Neuronal stem cell (in vitro differentiated cells): ENCODE measurements around the gene MFAP1.

ENCODE experiments used
- DNase-seq: peaks from one replicate; pipeline ENCODE4 v3.0.0-alpha.2; 2013; ENCODE audit warnings: low spot score
- H2AFZ ChIP-seq: one replicate; pipeline ENCODE4 v1.6.1; 2013; ENCODE audit warnings: mild to moderate bottlenecking, low read length, inconsistent platforms
- H2AK5ac ChIP-seq: 2 replicates; pipeline ENCODE4 v1.6.1; 2013; ENCODE audit warnings: low read depth, mild to moderate bottlenecking, inconsistent platforms, low read length, moderate library complexity, mixed read lengths
- H2BK120ac ChIP-seq: 2 replicates; pipeline ENCODE4 v1.6.1; 2013; ENCODE audit warnings: low read depth, mild to moderate bottlenecking, inconsistent platforms, low read length, moderate library complexity, mixed read lengths
- H2BK12ac ChIP-seq: one replicate; pipeline ENCODE4 v1.6.1; 2013; ENCODE audit warnings: low read length, inconsistent platforms
- H2BK15ac ChIP-seq: 2 replicates; pipeline ENCODE4 v1.6.1; 2013; ENCODE audit warnings: mild to moderate bottlenecking, low read length, inconsistent platforms, mixed read lengths
- H2BK5ac ChIP-seq: one replicate; pipeline ENCODE4 v1.6.1; 2013; ENCODE audit warnings: inconsistent platforms, mild to moderate bottlenecking, low read length, moderate library complexity
- H3K14ac ChIP-seq: one replicate; pipeline ENCODE4 v1.6.1; 2013; ENCODE audit warnings: low read length, inconsistent platforms
- H3K18ac ChIP-seq: 2 replicates; pipeline ENCODE4 v1.6.1; 2013; ENCODE audit warnings: low read length, inconsistent platforms
- H3K23ac ChIP-seq: 2 replicates; pipeline ENCODE4 v1.6.1; 2013; ENCODE audit warnings: low read depth, mild to moderate bottlenecking, mixed read lengths, low read length, inconsistent platforms; ENCODE audit not compliant: poor library complexity
- H3K27ac ChIP-seq: replicated peaks from 3 replicates; pipeline ENCODE4 v1.5.1; 2013; ENCODE audit warnings: low read length, inconsistent platforms
- H3K27me3 ChIP-seq, 3 experiments: 2 replicates each; pipeline ENCODE4 v1.6.1; 2013; ENCODE audit warnings: low read length in 3 of 3, mild to moderate bottlenecking in 2 of 3, inconsistent platforms in 1 of 3, low read depth in 1 of 3, mixed read lengths in 1 of 3, moderate library complexity in 1 of 3; ENCODE audit not compliant: control insufficient read depth in 3 of 3, insufficient read depth in 3 of 3
- H3K36me3 ChIP-seq, 2 donors: replicated peaks in 1 of 2; 2 replicates each; pipeline ENCODE4 v1.6.1; 2013; ENCODE audit warnings: low read length in 2 of 2; ENCODE audit not compliant: control insufficient read depth in 2 of 2, insufficient read depth in 2 of 2
- H3K4ac ChIP-seq: 2 replicates; pipeline ENCODE4 v1.6.1; 2013; ENCODE audit warnings: inconsistent platforms, mild to moderate bottlenecking, low read length, moderate library complexity
- H3K4me1 ChIP-seq, 2 donors: 1 replicate in 1 of 2; 2 replicates in 1 of 2; pipeline ENCODE4 v1.6.1; 2013; ENCODE audit warnings: low read length in 2 of 2, low read depth in 1 of 2; ENCODE audit not compliant: control insufficient read depth in 2 of 2, insufficient read depth in 1 of 2
- H3K4me2 ChIP-seq: one replicate; pipeline ENCODE4 v1.6.1; 2013; ENCODE audit warnings: mild to moderate bottlenecking, low read length, inconsistent platforms; ENCODE audit not compliant: insufficient read depth, poor library complexity, severe bottlenecking
- H3K4me3 ChIP-seq, 2 donors: 2 replicates each; pipeline ENCODE4 v1.5.1; 2013; ENCODE audit warnings: low read length in 2 of 2, mild to moderate bottlenecking in 2 of 2, inconsistent platforms in 1 of 2, moderate library complexity in 1 of 2
- H3K79me1 ChIP-seq: one replicate; pipeline ENCODE4 v1.6.1; 2013; ENCODE audit warnings: low read depth, mild to moderate bottlenecking, inconsistent platforms, low read length, moderate library complexity
- H3K9ac ChIP-seq: one replicate; pipeline ENCODE4 v1.6.1; 2013; ENCODE audit warnings: mild to moderate bottlenecking, low read depth, low read length, inconsistent platforms; ENCODE audit not compliant: poor library complexity
- H3K9me3 ChIP-seq, 2 donors: replicated peaks in 1 of 2; 2 replicates each; pipeline versions ENCODE3 to v1.6.1; 2013; ENCODE audit warnings: low read length in 2 of 2, mild to moderate bottlenecking in 2 of 2, inconsistent platforms in 1 of 2, low read depth in 1 of 2, mixed read lengths in 1 of 2, moderate library complexity in 1 of 2; ENCODE audit not compliant: control insufficient read depth in 2 of 2, insufficient read depth in 1 of 2
- H4K8ac ChIP-seq: one replicate; pipeline ENCODE4 v1.6.1; 2013; ENCODE audit warnings: low read depth, mild to moderate bottlenecking, inconsistent platforms, low read length, moderate library complexity
- H4K91ac ChIP-seq: one replicate; pipeline ENCODE4 v1.6.1; 2013; ENCODE audit warnings: low read length, low read depth, mild to moderate bottlenecking, inconsistent platforms; ENCODE audit not compliant: poor library complexity
- WGBS, 2 donors: extraction: QIAGEN DNeasy Blood & Tissue Kit; methylation state at CpG; one replicate each; pipeline ENCODE4 v1.1.7; 2013; ENCODE audit warnings: missing lambda C conversion rate in 2 of 2, mixed read lengths in 1 of 2; ENCODE audit not compliant: insufficient read length in 2 of 2, insufficient replicate concordance in 1 of 2; ENCODE audit errors: extremely low coverage in 2 of 2; 5-methylcytosine and 5-hydroxymethylcytosine counted together

Gene MFAP1

DNA sequence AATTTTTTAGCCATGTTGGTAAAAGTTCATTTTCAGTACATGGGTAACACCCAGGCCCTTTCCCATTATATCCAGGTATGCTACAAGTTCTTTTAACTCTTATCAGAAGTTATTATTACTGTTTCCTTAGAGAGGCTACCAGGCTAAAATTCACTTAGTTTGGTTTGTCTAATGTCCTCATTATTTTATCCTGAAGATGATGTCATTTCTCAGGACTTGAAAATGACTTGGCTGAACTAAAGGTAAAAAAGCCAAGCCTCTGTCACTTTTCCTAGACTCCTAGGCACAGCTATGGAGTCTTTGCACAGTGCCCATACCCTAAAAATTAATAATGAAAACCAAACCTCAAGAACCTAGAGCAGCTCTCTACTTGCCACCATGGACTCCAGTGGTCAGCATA is 51.9 kb downstream of the MFAP1 start:
- Histone ChIP-seq H2BK12ac (no peak overlapping the region), H3K14ac (no peak overlapping the region), H2BK5ac (no peak overlapping the region), H3K4ac (no peak overlapping the region), H3K9me3 (no peaks in the 10 kb centered on the region), H3K18ac (no peak overlapping the region), H2BK15ac (no peak overlapping the region), H3K79me1 (no peaks in the 10 kb centered on the region), H3K36me3 (peaks cover 22 to 78% of the 10 kb centered on the region in 2 donors), H2AK5ac (no peak overlapping the region), H3K27ac (no peak overlapping the region), H2AFZ (no peak overlapping the region), H4K8ac (no peak overlapping the region), H2BK120ac (no peak overlapping the region), H3K9ac (no peak overlapping the region), H3K4me1 (peaks cover 0 to 7% of the 10 kb centered on the region in 2 donors), H3K4me2 (no peak overlapping the region), H3K27me3 (peaks cover 0 to 10% (median 2%) of the 10 kb centered on the region in 3 experiments), H3K4me3 (no peak overlapping the region), H4K91ac (no peak overlapping the region), H3K23ac (no peak overlapping the region)
- DNase-seq, result no peak

DNA sequence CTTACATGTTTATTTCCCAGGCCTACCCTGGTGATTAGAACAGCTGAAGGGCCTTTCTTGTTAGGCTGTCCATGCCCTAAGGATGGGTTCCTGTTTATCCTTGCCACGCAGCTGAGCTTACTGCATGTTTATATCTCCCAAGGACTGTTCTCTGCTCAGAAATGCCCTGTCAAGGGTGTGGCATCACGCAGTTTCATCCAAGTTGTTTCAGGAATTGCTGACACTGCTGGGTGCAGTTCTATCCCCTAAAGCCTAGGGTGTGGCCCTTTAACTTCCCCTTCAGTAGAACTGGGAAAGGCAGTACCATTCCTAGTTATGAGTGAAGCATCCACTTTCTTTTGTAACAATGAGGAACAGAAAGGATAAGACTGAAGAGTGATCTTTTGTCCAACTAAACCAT is 52.7 kb downstream of the MFAP1 start:
- Histone ChIP-seq H3K4ac (no peak overlapping the region), H3K36me3 (peaks cover 22 to 86% of the 10 kb centered on the region in 2 donors), H3K14ac (no peak overlapping the region), H3K4me3 (no peak overlapping the region), H2AK5ac (no peak overlapping the region), H2AFZ (no peak overlapping the region), H3K27ac (no peak overlapping the region), H2BK120ac (no peak overlapping the region), H3K9ac (no peak overlapping the region), H2BK15ac (no peak overlapping the region), H3K79me1 (no peaks in the 10 kb centered on the region), H3K4me1 (peaks cover 0 to 6% of the 10 kb centered on the region in 2 donors), H4K91ac (no peak overlapping the region), H3K23ac (no peak overlapping the region), H2BK12ac (no peak overlapping the region), H3K27me3 (peaks cover 0 to 10% (median 2%) of the 10 kb centered on the region in 3 experiments), H3K4me2 (no peak overlapping the region), H3K18ac (no peak overlapping the region), H3K9me3 (no peaks in the 10 kb centered on the region), H2BK5ac (no peak overlapping the region), H4K8ac (no peak overlapping the region)
- no CpG with 5 or more reads among the region's 2 CpGs for WGBS, 2 donors
- DNase-seq, result no peak

DNA sequence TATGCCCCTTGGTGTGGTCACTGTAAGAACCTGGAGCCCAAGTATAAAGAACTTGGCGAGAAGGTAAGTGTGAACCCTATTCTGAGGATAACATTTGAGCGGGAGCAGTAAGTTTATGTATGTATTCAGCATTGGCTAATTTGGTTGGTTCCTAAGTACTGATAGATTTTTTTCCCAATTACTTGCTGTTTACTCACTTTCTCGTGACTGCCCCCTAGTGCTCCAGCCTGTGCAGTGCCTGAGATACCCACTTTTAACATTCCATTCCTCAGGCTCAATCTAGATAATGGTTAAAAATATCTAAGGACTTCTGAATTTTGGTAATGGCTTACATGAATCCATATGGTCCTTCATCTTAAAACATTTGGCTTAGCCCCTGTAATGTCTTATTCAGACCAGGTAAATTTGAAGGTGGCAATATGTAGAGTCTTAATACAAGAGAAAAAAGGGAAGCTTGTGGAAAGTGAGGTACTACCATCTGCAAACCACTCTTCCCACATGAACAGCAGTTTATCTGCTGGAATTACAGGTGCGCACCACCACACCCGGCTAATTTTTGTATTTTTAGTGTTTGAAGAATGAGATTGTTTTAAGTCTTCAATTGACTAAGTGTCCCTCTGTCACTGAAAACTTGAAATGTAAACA is 54.8 kb downstream of the MFAP1 start:
- Histone ChIP-seq H3K9ac (no peak overlapping the region), H3K27me3 (no peaks in the 10 kb centered on the region), H3K4me3 (no peak overlapping the region), H3K14ac (no peak overlapping the region), H2BK15ac (no peak overlapping the region), H3K4me1 (no peaks in the 10 kb centered on the region), H3K23ac (no peak overlapping the region), H4K8ac (no peak overlapping the region), H3K4ac (no peak overlapping the region), H3K9me3 (no peaks in the 10 kb centered on the region), H3K27ac (no peak overlapping the region), H2BK5ac (no peak overlapping the region), H2BK12ac (no peak overlapping the region), H3K79me1 (no peaks in the 10 kb centered on the region), H2BK120ac (no peak overlapping the region), H3K36me3 (peaks cover 30 to 96% of the 10 kb centered on the region in 2 donors), H2AFZ (no peak overlapping the region), H2AK5ac (no peak overlapping the region), H3K18ac (no peak overlapping the region), H4K91ac (no peak overlapping the region), H3K4me2 (no peak overlapping the region)
- DNase-seq, result no peak
- WGBS, 2 donors, result no CpG with 5 or more reads among the region's 5 CpGs

GRCh38 chr15:43763819-43764446 is 60.6 kb downstream of the MFAP1 start:
- Histone ChIP-seq H3K9me3 (no peaks in the 10 kb centered on the region), H4K8ac (no peak overlapping the region), H2AFZ (no peak overlapping the region), H3K27ac (no peak overlapping the region), H3K18ac (no peak overlapping the region), H2BK15ac (no peak overlapping the region), H2BK120ac (no peak overlapping the region), H3K4me3 (no peak overlapping the region), H3K23ac (no peak overlapping the region), H3K79me1 (no peaks in the 10 kb centered on the region), H3K4me2 (no peak overlapping the region), H2AK5ac (no peak overlapping the region), H3K36me3 (peaks cover 22 to 98% of the 10 kb centered on the region in 2 donors), H2BK12ac (no peak overlapping the region), H3K4ac (no peak overlapping the region), H3K9ac (no peak overlapping the region), H2BK5ac (no peak overlapping the region), H3K4me1 (no peaks in the 10 kb centered on the region), H4K91ac (no peak overlapping the region), H3K14ac (no peak overlapping the region), H3K27me3 (no peaks in the 10 kb centered on the region)
- no peak for DNase-seq
- WGBS, 2 donors, result no CpG with 5 or more reads among the region's 2 CpGs
